ENCODE results near the gene LHX3. TPM values are rescaled to one million over a fixed set of nuclear protein-coding genes. Genes with fewer than 3 reads are reported as not detected.
"Not testable (repeated sequence)": the region's sequence is repeated elsewhere in the genome, so short reads cannot be mapped to it uniquely, and the experiment has no call there.

Gene LHX3
- total RNA-seq, 2 experiments from 2014 or later: not detected

GRCh38 chr9:136242918-136243525, 38.1 kb upstream of the LHX3 start:
- ChIA-PET POLR2A (no interaction called here), CTCF (interaction anchor here (1.1 kb wide), 1 partner anchor 21 kb away, joined by 3 read pairs; no protein-coding TSS in a partner anchor)

GRCh38 chr9:136242248-136242647, 37.3 kb upstream of the LHX3 start:
- ChIA-PET CTCF (no interaction called here), POLR2A (no interaction called here)

DNA sequence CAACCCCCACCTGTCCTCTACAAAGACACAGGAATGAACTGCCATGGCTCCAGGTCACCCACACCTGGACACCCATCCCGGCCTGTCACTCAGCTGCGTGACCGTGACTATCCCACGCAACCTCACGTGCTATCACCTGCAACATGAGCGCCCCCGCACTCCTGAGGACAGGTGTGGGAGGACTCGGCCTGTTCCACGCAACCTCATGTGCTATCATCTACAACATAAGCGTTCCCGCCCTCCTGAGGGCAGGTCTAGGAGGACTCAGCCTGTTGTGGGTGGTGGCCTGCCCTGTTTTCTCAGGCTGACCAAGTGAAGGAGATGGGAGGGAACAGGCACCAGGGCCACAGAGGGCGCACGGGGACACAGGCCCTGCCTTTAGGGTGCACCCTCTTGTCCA, 36.6 kb upstream of the LHX3 start:
- POLR2A ChIA-PET: no interaction called here

DNA sequence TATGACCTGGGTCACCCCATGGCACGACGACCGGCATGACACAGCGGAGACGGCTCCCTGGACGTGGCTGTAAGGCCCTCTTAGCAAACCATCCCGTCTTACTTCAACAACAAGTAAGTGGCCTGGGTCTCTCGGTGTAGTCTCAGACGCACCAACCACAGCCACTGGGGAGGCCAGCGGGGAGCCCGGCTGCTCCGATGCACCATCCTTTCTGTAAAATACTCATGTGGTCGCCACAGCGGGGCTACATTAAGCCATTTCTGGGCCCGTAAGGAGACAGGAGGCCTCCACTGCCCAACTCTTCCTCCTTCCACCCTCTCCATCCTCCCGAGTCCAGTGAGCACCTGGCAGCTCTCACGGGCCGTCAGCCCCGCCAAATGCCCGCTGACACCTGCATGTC, 36.0 kb upstream of the LHX3 start:
- ChIA-PET CTCF (no interaction called here), POLR2A (no interaction called here)

More for the DNA sequence above, 36.6 kb upstream of the LHX3 start:
- CTCF ChIA-PET: no interaction called here

DNA sequence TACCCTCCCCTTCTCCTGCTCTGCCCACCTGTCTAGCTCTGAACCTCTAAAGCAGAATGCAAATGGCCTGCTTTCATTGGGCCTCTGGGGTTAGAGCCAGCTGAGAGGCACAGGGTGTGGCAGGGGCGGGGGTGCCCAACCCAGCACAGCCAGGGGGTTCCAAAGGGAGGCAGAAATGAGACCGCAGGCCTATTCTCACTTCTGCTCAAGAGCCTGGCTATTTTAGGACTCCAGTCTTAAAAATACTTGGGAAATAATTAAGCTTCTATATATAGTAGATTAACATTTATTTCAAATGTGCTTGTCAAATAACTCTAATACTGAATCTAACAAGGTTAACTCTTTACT, 35.0 kb upstream of the LHX3 start:
- ChIA-PET CTCF (no interaction called here), POLR2A (no interaction called here)

DNA sequence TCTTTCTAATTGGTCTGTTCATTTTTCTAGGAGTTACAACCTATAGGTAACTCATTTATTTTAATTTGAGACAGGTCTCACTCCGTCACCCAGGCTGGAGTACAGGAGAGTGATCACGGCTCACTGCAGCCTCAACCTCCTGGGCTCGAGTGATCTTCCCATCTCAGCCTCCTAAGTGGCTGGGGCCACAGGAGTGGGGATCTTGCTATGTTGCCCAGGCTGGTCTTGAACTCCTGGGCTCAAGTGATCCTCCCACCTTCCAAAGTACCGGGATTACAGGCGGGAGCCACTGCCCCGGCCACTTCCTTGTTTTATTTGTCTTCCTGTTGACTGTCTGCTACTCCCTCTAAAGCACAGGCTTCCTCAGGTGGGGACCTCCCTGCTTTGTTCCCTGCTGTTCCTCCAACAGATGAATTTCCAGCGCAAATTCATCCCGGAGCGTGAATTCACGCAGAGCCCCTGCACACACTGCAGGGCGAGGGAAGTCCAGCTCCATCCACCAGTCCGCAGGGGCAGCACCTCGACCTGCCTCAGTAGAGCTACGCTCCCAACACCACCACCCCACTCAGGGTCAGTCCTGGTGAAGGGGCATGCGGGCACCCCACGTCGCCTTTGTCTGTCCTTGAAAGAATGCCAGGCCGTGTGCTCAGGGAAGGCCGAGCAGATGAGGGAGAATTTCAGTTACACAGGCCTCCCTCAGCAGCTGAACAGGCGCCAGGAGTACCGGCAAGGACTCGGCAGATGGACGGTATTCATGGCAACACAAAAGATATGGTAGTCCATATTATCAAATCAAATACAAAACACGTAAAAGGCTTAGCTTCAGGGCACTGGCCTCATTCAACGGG, 34.4 kb upstream of the LHX3 start:
- POLR2A ChIA-PET: no interaction called here
- CTCF ChIA-PET: no interaction called here

- POLR2A ChIA-PET: no interaction called here
Measured at GRCh38 chr9:136238342-136238732, 33.4 kb upstream of the LHX3 start.

GRCh38 chr9:136237486-136238341, 32.8 kb upstream of the LHX3 start:
- CTCF ChIA-PET: no interaction called here
- POLR2A ChIA-PET: no interaction called here

More at GRCh38 chr9:136238342-136238732, 33.4 kb upstream of the LHX3 start:
- CTCF ChIA-PET: no interaction called here

DNA sequence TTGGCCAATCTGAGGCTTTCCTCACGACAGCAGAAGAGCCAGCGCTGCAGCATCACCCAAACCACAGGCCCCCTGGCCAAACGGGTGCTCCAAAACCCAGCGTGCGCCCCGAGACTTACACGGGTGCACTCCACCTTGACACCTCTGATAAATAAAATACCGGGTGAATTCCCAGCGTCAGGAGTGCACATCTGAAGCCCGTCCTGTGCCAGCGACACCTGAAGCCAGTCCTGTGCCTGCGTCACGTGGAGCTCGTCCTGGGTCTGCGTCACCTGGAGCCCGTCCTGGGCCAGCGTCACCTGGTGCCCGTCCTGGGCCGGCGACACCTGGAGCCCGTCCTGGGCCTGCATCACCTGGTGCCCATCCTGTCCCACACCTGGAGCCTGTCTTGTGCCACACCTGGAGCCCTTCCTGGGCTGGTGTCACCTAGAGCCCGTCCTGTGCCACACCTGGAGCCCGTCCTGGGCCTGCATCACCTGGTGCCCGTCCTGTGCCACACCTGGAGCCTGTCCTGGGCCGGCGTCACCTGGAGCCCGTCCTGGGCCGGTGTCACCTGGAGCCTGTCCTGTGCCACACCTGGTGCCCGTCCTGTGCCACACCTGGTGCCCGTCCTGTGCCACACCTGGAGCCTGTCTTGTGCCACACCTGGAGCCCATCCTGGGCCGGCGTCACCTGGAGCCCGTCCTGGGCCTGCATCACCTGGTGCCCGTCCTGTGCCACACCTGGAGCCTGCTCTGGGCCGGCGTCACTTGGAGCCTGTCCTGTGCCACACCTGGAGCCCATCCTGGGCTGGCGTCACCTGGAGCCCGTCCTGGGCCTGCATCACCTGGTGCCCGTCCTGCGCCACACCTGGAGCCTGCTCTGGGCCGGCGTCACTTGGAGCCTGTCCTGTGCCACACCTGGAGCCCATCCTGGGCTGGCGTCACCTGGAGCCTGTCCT, 31.8 kb upstream of the LHX3 start:
- CTCF ChIA-PET, POLR2A ChIA-PET: not testable (repeated sequence)

GRCh38 chr9:136235709-136236455, 31.0 kb upstream of the LHX3 start:
- CTCF ChIA-PET: no interaction called here
- POLR2A ChIA-PET: no interaction called here

GRCh38 chr9:136235171-136235570, 30.2 kb upstream of the LHX3 start:
- POLR2A ChIA-PET: no interaction called here
- CTCF ChIA-PET: no interaction called here

DNA sequence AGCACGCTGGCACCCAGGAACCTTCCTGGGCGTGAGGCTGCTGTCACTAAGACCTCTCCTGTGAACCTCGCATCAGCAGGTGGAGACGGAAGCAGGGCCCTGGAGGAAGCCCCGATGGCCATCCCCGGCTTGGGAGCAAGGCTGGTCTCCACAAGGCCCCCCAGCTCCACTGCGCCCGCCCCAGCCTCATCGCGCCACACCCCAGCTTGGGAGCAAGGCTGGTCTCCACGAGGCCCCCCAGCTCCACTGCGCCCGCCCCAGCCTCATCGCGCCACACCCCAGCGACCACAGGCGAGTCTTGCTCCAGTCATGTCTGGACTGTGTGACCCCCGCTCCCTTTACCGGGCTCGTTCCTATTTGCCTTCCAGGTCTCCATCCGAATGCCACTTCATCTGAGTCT, 29.7 kb upstream of the LHX3 start:
- POLR2A ChIA-PET: no interaction called here

DNA sequence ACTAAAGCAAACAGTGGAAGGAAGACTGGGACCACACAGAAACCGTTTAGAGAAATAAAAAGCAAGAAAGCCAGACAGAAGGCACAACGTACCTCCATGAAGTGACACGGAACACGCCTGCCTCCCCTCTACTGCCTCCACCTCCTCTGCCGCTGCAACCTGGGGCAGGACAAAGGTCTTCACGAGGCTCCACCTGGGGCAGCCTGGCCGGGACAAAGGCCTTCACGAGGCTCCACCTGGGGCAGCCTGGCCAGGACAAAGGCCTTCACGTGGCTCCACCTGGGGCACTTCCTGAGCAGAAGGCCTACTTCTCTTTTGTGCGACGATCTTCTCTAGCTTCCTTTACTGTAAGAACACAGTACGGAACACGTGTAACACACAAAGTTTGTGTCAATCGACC, 28.9 kb upstream of the LHX3 start:
- CTCF ChIA-PET: no interaction called here
- POLR2A ChIA-PET: no interaction called here

More for the DNA sequence above, 29.7 kb upstream of the LHX3 start:
- CTCF ChIA-PET: no interaction called here

- CTCF ChIA-PET: no interaction called here
- POLR2A ChIA-PET: no interaction called here
Measured at GRCh38 chr9:136233411-136233810, 28.5 kb upstream of the LHX3 start.

- ChIA-PET CTCF (no interaction called here), POLR2A (no interaction called here)
Measured at GRCh38 chr9:136232969-136233368, 28.0 kb upstream of the LHX3 start.

GRCh38 chr9:136231478-136232297, 26.8 kb upstream of the LHX3 start:
- CTCF ChIA-PET: no interaction called here

DNA sequence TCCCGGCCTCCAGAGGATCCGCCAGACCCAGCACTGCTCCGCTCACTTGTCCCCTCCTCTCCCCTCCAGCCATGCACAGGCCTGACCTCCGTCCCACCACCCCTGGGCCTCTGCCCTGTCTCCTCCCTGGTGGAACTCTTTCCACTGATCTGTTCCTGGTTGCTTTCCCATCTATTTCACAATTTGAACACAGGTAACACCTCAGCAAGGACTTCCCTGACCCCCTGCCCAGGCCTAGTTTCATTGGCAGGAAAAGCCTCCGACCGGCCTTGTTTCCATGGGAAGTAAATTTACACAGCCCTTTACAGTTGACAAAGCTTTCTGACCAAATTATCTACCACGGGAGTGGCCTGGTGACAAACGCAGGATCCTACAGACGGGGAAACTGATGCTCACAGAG, 25.8 kb upstream of the LHX3 start:
- ChIA-PET CTCF (no interaction called here), POLR2A (no interaction called here)

More at GRCh38 chr9:136231478-136232297, 26.8 kb upstream of the LHX3 start:
- POLR2A ChIA-PET: no interaction called here

DNA sequence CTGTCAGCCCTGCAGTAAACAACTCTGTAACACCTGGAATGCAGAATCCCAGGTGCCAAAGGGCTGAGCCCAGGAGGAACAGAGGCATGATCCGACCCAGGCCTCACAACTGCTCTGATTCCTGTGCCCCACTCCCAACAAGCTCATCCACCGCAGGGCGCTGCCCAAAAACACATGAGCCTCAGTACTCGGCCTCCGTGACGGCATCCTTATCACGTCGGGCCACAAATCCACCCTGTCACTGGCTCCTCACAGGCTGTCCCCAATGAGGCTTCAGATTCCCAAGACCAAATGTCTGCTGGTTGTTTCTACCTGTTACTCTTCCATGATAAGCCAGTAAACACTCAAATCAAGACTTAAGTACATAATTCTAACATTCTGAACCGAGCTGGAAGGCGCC, 25.4 kb upstream of the LHX3 start:
- POLR2A ChIA-PET: no interaction called here
- CTCF ChIA-PET: no interaction called here

Data from activated CD8-positive, alpha-beta memory T cell treated with anti-CD3 and anti-CD28 coated beads for 36 hours (primary cell).